ENCODE measurements around the gene KCNC3.
"Not testable (repeated sequence)": the region's sequence is repeated elsewhere in the genome, so short reads cannot be mapped to it uniquely, and the experiment has no call there.

Gene KCNC3

GRCh38 chr19:50353487-50353880, 24.3 kb upstream of the KCNC3 start:
- DNase-seq (ENCODE audit: low spot score), result not testable (repeated sequence)

- DNase-seq (ENCODE audit: low spot score), result no peak
These were observed 23.1 kb upstream of the KCNC3 start for GRCh38 chr19:50352242-50352641.

GRCh38 chr19:50349277-50350057, 20.3 kb upstream of the KCNC3 start:
- no peak for DNase-seq (ENCODE audit: low spot score)

- not testable (repeated sequence) for DNase-seq (ENCODE audit: low spot score)
These were observed 18.0 kb upstream of the KCNC3 start for GRCh38 chr19:50347089-50347581.

- DNase-seq (ENCODE audit: low spot score), result no peak
These were observed 15.6 kb upstream of the KCNC3 start for GRCh38 chr19:50344661-50345318.

GRCh38 chr19:50341091-50341564, 12.0 kb upstream of the KCNC3 start:
- DNase-seq (ENCODE audit: low spot score), result no peak

- DNase-seq (ENCODE audit: low spot score), result no peak
These were observed 11.2 kb upstream of the KCNC3 start for GRCh38 chr19:50340331-50340730.

GRCh38 chr19:50337031-50337430, 7.9 kb upstream of the KCNC3 start:
- DNase-seq (ENCODE audit: low spot score), result not testable (repeated sequence)

GRCh38 chr19:50334741-50335421, 5.7 kb upstream of the KCNC3 start:
- DNase-seq (ENCODE audit: low spot score), result no peak

- peak; percentile 97 for DNase-seq (ENCODE audit: low spot score)
These were observed 4.8 kb upstream of the KCNC3 start for GRCh38 chr19:50333737-50334617.

- peak; percentile 95 for DNase-seq (ENCODE audit: low spot score)
These were observed 4.1 kb upstream of the KCNC3 start for GRCh38 chr19:50333235-50333736.

- DNase-seq (ENCODE audit: low spot score), result no peak
These were observed 3.3 kb upstream of the KCNC3 start for GRCh38 chr19:50332244-50333038.

- no peak for DNase-seq (ENCODE audit: low spot score)
These were observed 2.7 kb upstream of the KCNC3 start for GRCh38 chr19:50331994-50332243.

GRCh38 chr19:50331221-50331993, 2.2 kb upstream of the KCNC3 start:
- DNase-seq (ENCODE audit: low spot score), result no peak

- peak; percentile 90 for DNase-seq (ENCODE audit: low spot score)
These were observed 1.3 kb upstream of the KCNC3 start for GRCh38 chr19:50330365-50331078.

GRCh38 chr19:50329926-50330294, 733 bp upstream of the KCNC3 start:
- DNase-seq (ENCODE audit: low spot score), result not testable (repeated sequence)

GRCh38 chr19:50328873-50329145, 368 bp downstream of the KCNC3 start:
- DNase-seq (ENCODE audit: low spot score), result no peak

- no peak for DNase-seq (ENCODE audit: low spot score)
These were observed 829 bp downstream of the KCNC3 start for GRCh38 chr19:50328224-50328872.

Measured in COLO829 (cell line).